GM23338 (cell line): Measurements from ENCODE around the gene MGAT3. TPM values are rescaled to one million over a fixed set of nuclear protein-coding genes. Genes with fewer than 3 reads are reported as not detected.
A peak's percentile ranks its signal among the peaks of the same experiment; 100 is the strongest.

ENCODE experiments used
- ATAC-seq: fragments of 200-7000 bp; cut with Tn5 transposase; 3 replicates; pipeline ENCODE4 v1.9.1; 2020
- DNase-seq: peaks from one replicate; pipeline ENCODE4 v3.0.0-alpha.2; 2015; ENCODE audit warnings: low spot score
- H2AFZ ChIP-seq: fragments of 200-600 bp; sonication (generic); 2 replicates; pipeline ENCODE4 v1.8.0; 2016; ENCODE audit warnings: antibody characterized with exemption, mild to moderate bottlenecking, moderate library complexity
- H3F3A ChIP-seq: fragments of 200-600 bp; sonication (generic); replicated peaks from 2 replicates; pipeline ENCODE4 v1.8.0; 2017; ENCODE audit warnings: antibody characterized with exemption, mixed run types, low read depth
- H3K27ac ChIP-seq: fragments of 200-600 bp; sonication (generic); 2 replicates; pipeline ENCODE4 v1.6.1; 2016; ENCODE audit warnings: low read depth
- H3K27me3 ChIP-seq: fragments of 200-600 bp; sonication (generic); 2 replicates; pipeline ENCODE4 v1.8.0; 2016; ENCODE audit warnings: mild to moderate bottlenecking, mixed run types, moderate library complexity; ENCODE audit not compliant: insufficient read depth
- H3K36me3 ChIP-seq: fragments of 200-600 bp; sonication (generic); 2 replicates; pipeline ENCODE4 v1.8.0; 2016; ENCODE audit warnings: mild to moderate bottlenecking; ENCODE audit not compliant: insufficient read depth
- H3K4me1 ChIP-seq: fragments of 200-600 bp; sonication (generic); 2 replicates; pipeline ENCODE4 v1.8.0; 2016; ENCODE audit warnings: mild to moderate bottlenecking, moderate library complexity; ENCODE audit not compliant: insufficient read depth
- H3K4me2 ChIP-seq: fragments of 200-600 bp; sonication (generic); 2 replicates; pipeline ENCODE4 v1.7.1; 2017; ENCODE audit warnings: mixed run types
- H3K4me3 ChIP-seq: fragments of 200-600 bp; sonication (generic); 2 replicates; pipeline ENCODE4 v1.6.1; 2016; ENCODE audit warnings: mixed run types
- H3K79me2 ChIP-seq: fragments of 200-600 bp; sonication (generic); replicated peaks from 2 replicates; pipeline ENCODE4 v1.8.0; 2017; ENCODE audit warnings: mild to moderate bottlenecking; ENCODE audit not compliant: insufficient read depth
- H3K9me2 ChIP-seq: fragments of 200-600 bp; sonication (generic); 2 replicates; pipeline ENCODE4 v1.8.0; 2017; ENCODE audit not compliant: insufficient read depth
- H4K20me1 ChIP-seq: fragments of 200-600 bp; sonication (generic); replicated peaks from 2 replicates; pipeline ENCODE4 v1.8.0; 2017; ENCODE audit warnings: mild to moderate bottlenecking; ENCODE audit not compliant: insufficient read depth
- H3K27ac Mint-ChIP-seq: 2 replicates; pipeline ENCODE4 v1.8.0; 2020; ENCODE audit warnings: inconsistent platforms, mild to moderate bottlenecking, moderate library complexity, mixed read lengths
- H3K27me3 Mint-ChIP-seq: 3 replicates; pipeline ENCODE4 v1.8.0; 2022; ENCODE audit warnings: low read depth, mild to moderate bottlenecking, moderate library complexity, mixed read lengths, inconsistent platforms; ENCODE audit not compliant: insufficient read depth, poor library complexity
- H3K36me3 Mint-ChIP-seq: 3 replicates; pipeline ENCODE4 v1.8.0; 2021; ENCODE audit warnings: low read depth, mild to moderate bottlenecking, inconsistent platforms, moderate library complexity, mixed read lengths
- H3K4me1 Mint-ChIP-seq: 3 replicates; pipeline ENCODE4 v1.8.0; 2020; ENCODE audit warnings: mild to moderate bottlenecking, inconsistent platforms, mixed read lengths
- H3K4me3 Mint-ChIP-seq: 3 replicates; pipeline ENCODE4 v1.8.0; 2021; ENCODE audit warnings: moderate library complexity, mild to moderate bottlenecking, inconsistent platforms, mixed read lengths
- H3K9me3 Mint-ChIP-seq: 3 replicates; pipeline ENCODE4 v1.8.0; 2020; ENCODE audit warnings: moderate library complexity, mild to moderate bottlenecking, inconsistent platforms, mixed read lengths
- CTCF ChIP-seq, 2 experiments: fragments of 200-600 bp in 1 of 2; sonication (generic) in 1 of 2; conservative IDR thresholded peaks; 2 replicates each; pipeline versions ENCODE4 v1.5.1 to v1.6.1; 2016 to 2017; ENCODE audit warnings: antibody characterized with exemption in 2 of 2, low read depth in 2 of 2, mild to moderate bottlenecking in 2 of 2, moderate library complexity in 1 of 2
- ETS1 ChIP-seq: IDR thresholded peaks from 2 replicates; pipeline ENCODE4 v1.6.1; 2016; ENCODE audit warnings: antibody characterized with exemption
- EZH2 ChIP-seq: fragments of 200-600 bp; sonication (generic); IDR thresholded peaks from one replicate; pipeline ENCODE4 v1.8.0; 2017; ENCODE audit warnings: antibody characterized with exemption, mild to moderate bottlenecking, low read depth; ENCODE audit not compliant: unreplicated experiment
- EZH2phosphoT487 ChIP-seq: fragments of 200-600 bp; sonication (generic); IDR thresholded peaks from one replicate; pipeline ENCODE4 v1.8.1; 2018; ENCODE audit warnings: antibody characterized with exemption; ENCODE audit not compliant: unreplicated experiment
- NANOG ChIP-seq: IDR thresholded peaks from 2 replicates; pipeline ENCODE4 v1.6.1; 2016; ENCODE audit warnings: antibody characterized with exemption, borderline replicate concordance
- ZNF114 ChIP-seq: fragments of 250-450 bp; sonication (Bioruptor Pico); IDR thresholded peaks from 2 replicates; pipeline ENCODE4 v1.5.0; 2020; ENCODE audit warnings: mild to moderate bottlenecking, moderate library complexity
- ZNF331 ChIP-seq: fragments of 250-450 bp; sonication (Bioruptor Pico); IDR thresholded peaks from 2 replicates; pipeline ENCODE4 v1.5.0; 2020; ENCODE audit warnings: low read depth, mild to moderate bottlenecking, moderate library complexity
- polyA plus RNA-seq: library from polyadenylated mRNA; unstranded; fragments of >200 nt; fragmentation: Nextera tagmentation; extraction: Ambion mirVana; gene quantifications from 2 replicates; pipeline ENCODE4 v1.2.1, GENCODE V29; 2016
- total RNA-seq: library from RNA; depleted of rRNA; stranded (reverse); fragments of >200 nt; shearing (Covaris generic); gene quantifications from 2 replicates; pipeline ENCODE4 v1.2.3, GENCODE V29; 2014

Gene MGAT3
- total and polyA plus RNA-seq, 2 experiments from 2014 or later = 1.7 to 10.2 TPM

GRCh38 chr22:39490135-39490798 is 33.5 kb downstream of the MGAT3 start:
- ATAC-seq = peak; percentile 97
- no peaks in the 10 kb centered on the region for H3K36me3 ChIP-seq

GRCh38 chr22:39490966-39491680 is 34.3 kb downstream of the MGAT3 start:
- no peak overlapping the region for H3K4me3 ChIP-seq
- DNase-seq (no peak), ATAC-seq (no peak)
- Mint-ChIP-seq H3K27ac (no peak overlapping the region), H3K4me1 (peaks cover 10% of the 10 kb centered on the region), H3K9me3 (no peaks in the 10 kb centered on the region; the same call in 2 of the 3 replicates), H3K36me3 (no peaks in the 10 kb centered on the region), H3K27me3 (peaks cover 8% of the 10 kb centered on the region), H3K4me3 (no peak overlapping the region)
- no peaks in the 10 kb centered on the region; the same call in 1 of the 2 replicates for H3F3A ChIP-seq
- H3K79me2 ChIP-seq = no peaks in the 10 kb centered on the region
- H3K27me3 ChIP-seq = no peaks in the 10 kb centered on the region
- no peak overlapping the region for H3K4me2 ChIP-seq
- H3K9me2 ChIP-seq = no peaks in the 10 kb centered on the region
- TF ChIP-seq ETS1 (no peak), NANOG (no peak), ZNF331 (no peak), ZNF114 (CRISPR knock-in tag) (no peak), CTCF (conservative IDR thresholded peaks at IDR 0.05; ENCODE audit: low read depth in 2 of 2) (no peak), EZH2 (no peak)
- no peaks in the 10 kb centered on the region for H3K4me1 ChIP-seq
- peaks cover 3% of the 10 kb centered on the region; the same call in 1 of the 2 replicates for H4K20me1 ChIP-seq
- H2AFZ ChIP-seq = no peak overlapping the region
- no peak overlapping the region for H3K27ac ChIP-seq
- H3K36me3 ChIP-seq = no peaks in the 10 kb centered on the region

More at GRCh38 chr22:39490135-39490798, 33.5 kb downstream of the MGAT3 start:
- H3K9me2 ChIP-seq = no peaks in the 10 kb centered on the region
- peaks cover 10% of the 10 kb centered on the region for H3K4me1 Mint-ChIP-seq
- H3K9me3 Mint-ChIP-seq = no peaks in the 10 kb centered on the region; the same call in 2 of the 3 replicates
- no peak overlapping the region for H3K27ac ChIP-seq
- no peak overlapping the region for H2AFZ ChIP-seq
- peak; percentile 93 for DNase-seq
- H3K27me3 ChIP-seq = no peaks in the 10 kb centered on the region
- no peaks in the 10 kb centered on the region for H3F3A ChIP-seq
- TF ChIP-seq EZH2 (no peak), NANOG (no peak), ZNF331 (no peak), EZH2phosphoT487 (no peak), ETS1 (peak; percentile 72)
- no peaks in the 10 kb centered on the region for H3K36me3 Mint-ChIP-seq
- peak overlapping the region; percentile 33; the same call in 1 of the 2 replicates for H3K4me2 ChIP-seq
- no peaks in the 10 kb centered on the region for H3K79me2 ChIP-seq
- peaks cover 8% of the 10 kb centered on the region for H3K27me3 Mint-ChIP-seq
- no peaks in the 10 kb centered on the region for H3K4me1 ChIP-seq
- no peak overlapping the region for H3K27ac Mint-ChIP-seq
- no peaks in the 10 kb centered on the region; the same call in 1 of the 2 replicates for H4K20me1 ChIP-seq
- no peak overlapping the region for H3K4me3 ChIP-seq
- peak overlapping the region; percentile 57 for H3K4me3 Mint-ChIP-seq
